OCI-LY7 (cell line): ENCODE data around the gene PCGF3.

Experiments
- EZH2phosphoT487 ChIP-seq: fragments of 200-600 bp; sonication (generic); IDR thresholded peaks from 2 replicates; pipeline ENCODE4 v1.6.1; 2018; ENCODE audit warnings: low read depth, borderline replicate concordance, mild to moderate bottlenecking, mixed run types, antibody characterized with exemption, low read length, moderate library complexity, mixed read lengths
- TF ChIP-seq, protein P1 (sequence below): fragments of 200-600 bp; sonication (generic); conservative IDR thresholded peaks from 2 replicates; pipeline ENCODE4 v1.5.1; 2014; ENCODE audit warnings: mild to moderate bottlenecking, antibody characterized with exemption, low read length, moderate library complexity, mixed read lengths

DNA sequence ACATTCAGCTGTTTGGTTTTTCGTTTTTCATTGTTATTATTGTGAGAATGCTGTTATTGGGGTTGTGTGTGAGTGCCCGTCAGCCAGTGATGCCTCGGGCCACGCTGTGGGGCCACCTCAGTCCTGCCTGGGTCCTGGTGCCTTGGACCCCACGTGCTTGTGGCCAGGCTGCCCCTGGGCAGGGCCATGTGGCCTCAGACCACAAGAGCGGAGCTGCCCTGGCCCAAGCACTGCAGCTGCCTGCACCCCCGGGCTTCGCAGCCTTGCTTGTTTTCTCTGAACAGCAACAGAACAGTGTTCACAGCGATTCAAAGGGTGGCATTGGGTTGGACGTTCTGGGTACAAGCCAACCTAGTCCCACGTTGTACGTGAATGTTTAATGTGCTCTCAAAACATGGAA lies 63.4 kb downstream of the PCGF3 start:
- TF ChIP-seq, protein P1, sequence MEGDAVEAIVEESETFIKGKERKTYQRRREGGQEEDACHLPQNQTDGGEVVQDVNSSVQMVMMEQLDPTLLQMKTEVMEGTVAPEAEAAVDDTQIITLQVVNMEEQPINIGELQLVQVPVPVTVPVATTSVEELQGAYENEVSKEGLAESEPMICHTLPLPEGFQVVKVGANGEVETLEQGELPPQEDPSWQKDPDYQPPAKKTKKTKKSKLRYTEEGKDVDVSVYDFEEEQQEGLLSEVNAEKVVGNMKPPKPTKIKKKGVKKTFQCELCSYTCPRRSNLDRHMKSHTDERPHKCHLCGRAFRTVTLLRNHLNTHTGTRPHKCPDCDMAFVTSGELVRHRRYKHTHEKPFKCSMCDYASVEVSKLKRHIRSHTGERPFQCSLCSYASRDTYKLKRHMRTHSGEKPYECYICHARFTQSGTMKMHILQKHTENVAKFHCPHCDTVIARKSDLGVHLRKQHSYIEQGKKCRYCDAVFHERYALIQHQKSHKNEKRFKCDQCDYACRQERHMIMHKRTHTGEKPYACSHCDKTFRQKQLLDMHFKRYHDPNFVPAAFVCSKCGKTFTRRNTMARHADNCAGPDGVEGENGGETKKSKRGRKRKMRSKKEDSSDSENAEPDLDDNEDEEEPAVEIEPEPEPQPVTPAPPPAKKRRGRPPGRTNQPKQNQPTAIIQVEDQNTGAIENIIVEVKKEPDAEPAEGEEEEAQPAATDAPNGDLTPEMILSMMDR = no peak
- TF ChIP-seq EZH2phosphoT487 = no peak
